Mesenchymal stem cell (in vitro differentiated cells and primary cell): ENCODE measurements around the gene CRELD1. TPM values are rescaled to one million over a fixed set of nuclear protein-coding genes. Genes with fewer than 3 reads are reported as not detected.
A peak's percentile ranks its signal among the peaks of the same experiment; 100 is the strongest.

Experiments
- DNase-seq: peaks from one replicate; pipeline ENCODE4 v3.0.0-alpha.2; 2013
- H2AFZ ChIP-seq: one replicate; pipeline ENCODE4 v1.6.1; 2013; ENCODE audit warnings: low read depth, mild to moderate bottlenecking, control low read depth, inconsistent platforms, low read length, moderate library complexity
- H2AK5ac ChIP-seq: 2 replicates; pipeline ENCODE4 v1.6.1; 2013; ENCODE audit warnings: low read length, moderate library complexity, mild to moderate bottlenecking, inconsistent platforms; ENCODE audit not compliant: severe bottlenecking
- H2BK120ac ChIP-seq: one replicate; pipeline ENCODE4 v1.6.1; 2013; ENCODE audit warnings: low read depth, mild to moderate bottlenecking, inconsistent platforms, low read length, moderate library complexity
- H2BK12ac ChIP-seq, 2 experiments: one replicate each; pipeline ENCODE4 v1.6.1; 2013; ENCODE audit warnings: inconsistent platforms in 2 of 2, low read length in 2 of 2, mild to moderate bottlenecking in 2 of 2, moderate library complexity in 2 of 2, control low read depth in 1 of 2
- H2BK15ac ChIP-seq: one replicate; pipeline ENCODE4 v1.6.1; 2013; ENCODE audit warnings: mild to moderate bottlenecking, low read depth, inconsistent platforms; ENCODE audit not compliant: poor library complexity, severe bottlenecking
- H2BK5ac ChIP-seq: 2 replicates; pipeline ENCODE4 v1.6.1; 2013; ENCODE audit warnings: low read depth, mild to moderate bottlenecking, low read length, control low read depth, inconsistent platforms; ENCODE audit not compliant: poor library complexity, severe bottlenecking
- H3K14ac ChIP-seq, 2 experiments: one replicate each; pipeline ENCODE4 v1.6.1; 2013; ENCODE audit warnings: inconsistent platforms in 2 of 2, low read length in 2 of 2, control low read depth in 1 of 2, mild to moderate bottlenecking in 1 of 2, moderate library complexity in 1 of 2
- H3K18ac ChIP-seq, 2 experiments: one replicate each; pipeline ENCODE4 v1.6.1; 2013; ENCODE audit warnings: inconsistent platforms in 2 of 2, low read length in 2 of 2, control low read depth in 1 of 2, low read depth in 1 of 2, mild to moderate bottlenecking in 1 of 2
- H3K23ac ChIP-seq, 2 experiments: one replicate each; pipeline ENCODE4 v1.6.1; 2013; ENCODE audit warnings: inconsistent platforms in 2 of 2, low read length in 2 of 2, mild to moderate bottlenecking in 2 of 2, moderate library complexity in 2 of 2, control low read depth in 1 of 2
- H3K27ac ChIP-seq: 2 replicates; pipeline ENCODE4 v1.5.1; 2013; ENCODE audit warnings: mild to moderate bottlenecking, moderate library complexity, low read length, control low read depth, inconsistent platforms; ENCODE audit not compliant: poor library complexity, severe bottlenecking
- H3K27me3 ChIP-seq, 2 experiments: 2 replicates each; pipeline versions ENCODE4 v1.6.1 to v1.7.0; 2013; ENCODE audit warnings: low read length in 2 of 2, mild to moderate bottlenecking in 2 of 2, moderate library complexity in 2 of 2, control low read depth in 1 of 2, inconsistent platforms in 1 of 2; ENCODE audit not compliant: control insufficient read depth in 1 of 2, insufficient read depth in 1 of 2
- H3K36me3 ChIP-seq, 2 experiments: 2 replicates each; pipeline versions ENCODE4 v1.6.1 to v1.7.0; 2013; ENCODE audit warnings: low read length in 2 of 2, control low read depth in 1 of 2, inconsistent platforms in 1 of 2, low read depth in 1 of 2, mild to moderate bottlenecking in 1 of 2; ENCODE audit not compliant: insufficient read depth in 2 of 2, control insufficient read depth in 1 of 2
- H3K4ac ChIP-seq, 2 experiments: one replicate each; pipeline ENCODE4 v1.6.1; 2013; ENCODE audit warnings: inconsistent platforms in 2 of 2, low read length in 2 of 2, mild to moderate bottlenecking in 2 of 2, moderate library complexity in 2 of 2, control low read depth in 1 of 2, low read depth in 1 of 2
- H3K4me1 ChIP-seq: 2 replicates; pipeline ENCODE4 v1.6.1; 2013; ENCODE audit warnings: low read depth, low read length, control low read depth; ENCODE audit not compliant: control insufficient read depth, insufficient read depth
- H3K4me2 ChIP-seq: 2 replicates; pipeline ENCODE4 v1.6.1; 2013; ENCODE audit warnings: low read length, mild to moderate bottlenecking, inconsistent platforms; ENCODE audit not compliant: poor library complexity, severe bottlenecking
- H3K4me3 ChIP-seq, 2 experiments: 2 replicates each; pipeline versions ENCODE4 v1.5.1 to v1.7.0; 2013; ENCODE audit warnings: low read length in 2 of 2, mild to moderate bottlenecking in 2 of 2, control low read depth in 1 of 2, low read depth in 1 of 2; ENCODE audit not compliant: insufficient read depth in 1 of 2
- H3K79me1 ChIP-seq: replicated peaks from 2 replicates; pipeline ENCODE4 v1.6.1; 2013; ENCODE audit warnings: mild to moderate bottlenecking, control low read depth, low read length, inconsistent platforms; ENCODE audit not compliant: poor library complexity, severe bottlenecking
- H3K9ac ChIP-seq: 2 replicates; pipeline ENCODE4 v1.7.0; 2013; ENCODE audit warnings: mild to moderate bottlenecking, low read length, moderate library complexity
- H3K9me3 ChIP-seq: 2 replicates; pipeline ENCODE4 v1.7.0; 2013; ENCODE audit warnings: mild to moderate bottlenecking, low read length; ENCODE audit not compliant: control insufficient read depth
- H4K8ac ChIP-seq: one replicate; pipeline ENCODE4 v1.6.1; 2013; ENCODE audit warnings: inconsistent platforms, mild to moderate bottlenecking, low read length, moderate library complexity
- H4K91ac ChIP-seq: one replicate; pipeline ENCODE4 v1.6.1; 2013; ENCODE audit warnings: mild to moderate bottlenecking, low read length, inconsistent platforms
- WGBS: methylation state at CpG from one replicate; pipeline ENCODE4 v1.1.7; 2013; ENCODE audit warnings: mixed read lengths; 5-methylcytosine and 5-hydroxymethylcytosine counted together
- small RNA-seq: library from polyadenylated mRNA; stranded (forward); fragments of <200 nt; extraction: miRNeasy Mini kit (QIAGEN cat#:217004); gene quantifications from one replicate; pipeline ENCODE3, GENCODE V24; 2013; ENCODE audit warnings: low read depth

The CRELD1 gene

DNA sequence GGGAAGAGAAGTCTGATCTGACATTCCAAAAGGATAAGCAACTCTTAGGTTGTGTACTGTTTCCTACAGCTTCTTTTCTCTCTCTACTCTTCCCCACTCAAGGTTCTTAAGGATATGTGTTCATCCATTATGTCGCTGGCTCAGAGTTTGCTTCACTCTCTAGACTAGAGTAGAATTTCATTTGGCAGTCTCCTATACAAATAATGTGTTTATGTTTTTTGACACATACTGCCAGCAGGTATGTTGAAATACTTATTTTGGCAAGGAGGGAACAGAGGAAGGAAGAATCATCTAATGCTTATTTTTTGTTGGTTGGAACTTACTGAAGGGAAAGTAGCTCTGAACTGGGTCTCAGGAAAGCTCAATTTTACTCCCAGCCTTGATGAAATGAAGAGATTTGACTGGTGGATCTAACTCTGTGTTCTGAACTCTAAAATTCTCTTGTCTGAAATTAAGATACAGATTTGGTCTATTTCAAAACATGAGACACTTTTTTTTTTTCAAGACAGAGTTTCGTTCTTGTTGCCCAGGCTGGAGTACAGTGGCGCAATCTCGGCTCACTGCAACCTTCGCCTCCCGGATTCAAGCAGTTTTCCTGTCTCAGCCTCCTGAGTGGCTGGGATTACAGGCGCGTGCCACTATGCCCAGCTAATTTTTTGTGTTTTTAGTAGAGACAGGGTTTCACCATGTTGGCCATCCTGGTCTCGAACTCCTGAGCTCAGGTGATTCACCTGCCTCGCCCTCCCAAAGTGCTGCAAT lies 60.6 kb downstream of the CRELD1 start:
- Histone ChIP-seq H3K9ac (peak overlapping the region; percentile 44), H2BK120ac (no peak overlapping the region), H2BK5ac (no peak overlapping the region), H3K4me2 (no peak overlapping the region), H2AK5ac (no peak overlapping the region), H3K79me1 (peaks cover 14% of the 10 kb centered on the region), H3K36me3 (peaks cover 0 to 15% of the 10 kb centered on the region in 2 experiments), H3K14ac (no peak overlapping the region), H2BK12ac (no peak overlapping the region), H4K91ac (no peak overlapping the region), H3K27me3 (no peaks in the 10 kb centered on the region), H3K4ac (no peak overlapping the region), H4K8ac (no peak overlapping the region), H3K27ac (no peak overlapping the region), H2AFZ (no peak overlapping the region), H3K9me3 (no peaks in the 10 kb centered on the region), H3K4me1 (no peaks in the 10 kb centered on the region), H3K23ac (no peak overlapping the region), H2BK15ac (no peak overlapping the region), H3K4me3 (no peak overlapping the region), H3K18ac (no peak overlapping the region)
- 99% methylated on average over 10 of the region's 10 CpGs for WGBS
- no peak for DNase-seq

Small RNAs within 50 kb of the gene (small RNA-seq; reads per million reads assigned to genes)
- gene RNU6-882P = not detected
